PC-3 (cell line): ENCODE measurements around the gene C6orf47. TPM values are rescaled to one million over a fixed set of nuclear protein-coding genes. Genes with fewer than 3 reads are reported as not detected.

Source experiments
- ATAC-seq: fragments of 200-7000 bp; cut with Tn5 transposase; 2 replicates; pipeline ENCODE4 v1.9.1; 2020; ENCODE audit warnings: mild to moderate bottlenecking, moderate library complexity
- BruUV-seq: library from RNA; stranded (reverse); fragments of 400-500 nt; replicated peaks from 2 replicates; lab custom pipeline; 2021; lab: Mats Ljungman, UMichigan
- CTCF ChIA-PET: fragments of 300-600 bp; sonication (Branson Sonifier 250); formaldehyde crosslinking; loops from one replicate; lab custom pipeline; 2022; ENCODE audit warnings: antibody characterized with exemption; lab: Charles Lee
- POLR2A ChIA-PET: fragments of 300-600 bp; sonication (Branson Sonifier 250); formaldehyde crosslinking; loops from one replicate; lab custom pipeline; 2022; ENCODE audit warnings: antibody characterized with exemption; ENCODE audit not compliant: unreplicated experiment; lab: Charles Lee
- DNase-seq: peaks from one replicate; pipeline ENCODE4 v3.0.0-alpha.2; 2015
- H2AFZ ChIP-seq: fragments of 300-600 bp; sonication (generic); 2 replicates; pipeline ENCODE4 v1.6.0; 2016; ENCODE audit warnings: antibody characterized with exemption, low read length
- H3F3A ChIP-seq: fragments of 300-600 bp; sonication (generic); one replicate; pipeline ENCODE4 v1.6.0; 2017; ENCODE audit warnings: antibody characterized with exemption, low read length, control low read depth, mild to moderate bottlenecking; ENCODE audit not compliant: unreplicated experiment
- H3K27ac ChIP-seq: fragments of 300-600 bp; sonication (generic); 2 replicates; pipeline ENCODE4 v1.5.1; 2016; ENCODE audit warnings: mild to moderate bottlenecking, low read length
- H3K27me3 ChIP-seq: fragments of 300-600 bp; sonication (generic); 2 replicates; pipeline ENCODE4 v1.6.1; 2016; ENCODE audit warnings: low read length, mixed read lengths
- H3K36me3 ChIP-seq: fragments of 300-600 bp; sonication (generic); 2 replicates; pipeline ENCODE4 v1.6.1; 2016; ENCODE audit warnings: low read depth, mixed run types, low read length, mixed read lengths
- H3K4me1 ChIP-seq: fragments of 300-600 bp; sonication (generic); 2 replicates; pipeline ENCODE4 v1.5.1; 2016; ENCODE audit warnings: low read length; ENCODE audit not compliant: insufficient read depth
- H3K4me2 ChIP-seq: fragments of 300-600 bp; sonication (generic); 2 replicates; pipeline ENCODE4 v1.6.0; 2016; ENCODE audit warnings: low read length
- H3K4me3 ChIP-seq: fragments of 300-600 bp; sonication (generic); 2 replicates; pipeline ENCODE4 v1.5.1; 2016; ENCODE audit warnings: mild to moderate bottlenecking, low read length, mixed read lengths
- H3K79me2 ChIP-seq: fragments of 300-600 bp; sonication (generic); 2 replicates; pipeline ENCODE4 v1.6.1; 2017; ENCODE audit warnings: low read length, mixed read lengths
- H3K9ac ChIP-seq: fragments of 300-600 bp; sonication (generic); 2 replicates; pipeline ENCODE4 v1.6.0; 2016; ENCODE audit warnings: mild to moderate bottlenecking, low read length
- H3K9me2 ChIP-seq: fragments of 300-600 bp; sonication (generic); replicated peaks from 2 replicates; pipeline ENCODE4 v1.6.1; 2016; ENCODE audit warnings: mixed run types, low read length, mixed read lengths
- H3K9me3 ChIP-seq: fragments of 300-600 bp; sonication (generic); 2 replicates; pipeline ENCODE4 v1.6.1; 2016; ENCODE audit warnings: low read length, mixed read lengths
- H4K20me1 ChIP-seq: fragments of 300-600 bp; sonication (generic); 2 replicates; pipeline ENCODE4 v1.6.1; 2016; ENCODE audit warnings: low read length, mixed read lengths
- CTCF ChIP-seq: fragments of 300-600 bp; sonication (generic); conservative IDR thresholded peaks from 2 replicates; pipeline ENCODE4 v1.5.1; 2017; ENCODE audit warnings: antibody characterized with exemption, low read depth, mild to moderate bottlenecking, low read length
- EZH2 ChIP-seq: fragments of 300-600 bp; sonication (generic); IDR thresholded peaks from one replicate; pipeline ENCODE4 v1.6.1; 2017; ENCODE audit warnings: antibody characterized with exemption, mild to moderate bottlenecking, low read length; ENCODE audit not compliant: unreplicated experiment
- EZH2phosphoT487 ChIP-seq: fragments of 300-600 bp; sonication (generic); IDR thresholded peaks from 2 replicates; pipeline ENCODE4 v1.6.1; 2018; ENCODE audit warnings: mild to moderate bottlenecking, antibody characterized with exemption, low read length, borderline replicate concordance
- intact Hi-C: fragments of 100-400 bp; cut with micrococcal nuclease; formaldehyde crosslinking; loops from 2 replicates; pipeline ENCODE4 v1.9.0; 2023
- total RNA-seq: library from RNA; depleted of rRNA; stranded (reverse); fragments of >200 nt; gene quantifications from 2 replicates; pipeline ENCODE4 v1.2.3, GENCODE V29; 2014

The C6orf47 gene
- total RNA-seq, 1 experiment from 2014 or later: 26.3 TPM

DNA sequence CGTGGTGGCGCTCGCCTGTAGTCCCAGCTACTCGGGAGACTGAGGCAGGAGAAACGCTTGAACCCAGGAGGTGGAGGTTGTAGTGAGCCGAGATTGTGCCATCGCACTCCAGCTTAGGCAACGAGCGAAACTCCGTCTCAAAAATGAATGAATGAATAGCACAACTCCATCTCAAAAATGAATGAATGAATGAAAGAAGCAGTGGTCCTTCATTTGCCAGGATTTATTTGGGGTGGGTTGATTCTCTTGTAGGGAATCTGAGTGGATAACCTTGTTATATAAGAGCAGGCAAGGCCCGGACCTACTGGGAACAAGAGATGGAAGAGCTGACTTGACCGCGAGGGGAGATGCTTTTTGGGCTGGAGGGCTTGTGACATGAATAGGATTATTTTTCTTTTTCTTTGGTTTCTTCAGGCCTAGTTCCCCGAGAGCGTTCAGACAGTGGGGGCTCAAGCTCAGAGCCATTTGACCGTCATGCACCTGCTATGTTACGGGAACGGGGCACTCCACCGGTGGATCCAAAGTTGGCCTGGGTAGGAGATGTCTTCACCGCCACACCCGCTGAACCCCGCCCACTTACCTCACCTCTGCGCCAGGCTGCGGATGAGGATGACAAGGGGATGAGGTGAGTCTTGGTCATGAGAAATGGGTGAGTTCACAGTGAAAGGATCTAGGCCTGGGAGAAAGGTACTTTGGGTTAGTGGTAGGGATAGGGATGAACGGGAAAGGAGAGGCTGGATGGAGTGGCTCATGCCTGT, 30.2 kb downstream of the C6orf47 start:
- Histone ChIP-seq H3F3A (no peaks in the 10 kb centered on the region), H3K27ac (no peak overlapping the region), H3K9me2 (no peaks in the 10 kb centered on the region), H3K9ac (no peak overlapping the region), H3K79me2 (peaks cover 6% of the 10 kb centered on the region; the same call in 1 of the 2 replicates), H3K4me1 (no peaks in the 10 kb centered on the region), H4K20me1 (peaks cover 3% of the 10 kb centered on the region; the same call in 1 of the 2 replicates), H3K4me3 (no peak overlapping the region), H2AFZ (no peak overlapping the region), H3K27me3 (no peaks in the 10 kb centered on the region), H3K9me3 (no peaks in the 10 kb centered on the region), H3K36me3 (peaks cover 93% of the 10 kb centered on the region), H3K4me2 (no peak overlapping the region)
- ChIA-PET POLR2A (no interaction called here), CTCF (no interaction called here)
- intact Hi-C loops: no loop called here
- DNase-seq: no peak
- TF ChIP-seq EZH2: no peak
- no peak for TF ChIP-seq CTCF
- no peak for TF ChIP-seq EZH2phosphoT487
- no peak for ATAC-seq
- BruUV-seq: no TSS peak

DNA sequence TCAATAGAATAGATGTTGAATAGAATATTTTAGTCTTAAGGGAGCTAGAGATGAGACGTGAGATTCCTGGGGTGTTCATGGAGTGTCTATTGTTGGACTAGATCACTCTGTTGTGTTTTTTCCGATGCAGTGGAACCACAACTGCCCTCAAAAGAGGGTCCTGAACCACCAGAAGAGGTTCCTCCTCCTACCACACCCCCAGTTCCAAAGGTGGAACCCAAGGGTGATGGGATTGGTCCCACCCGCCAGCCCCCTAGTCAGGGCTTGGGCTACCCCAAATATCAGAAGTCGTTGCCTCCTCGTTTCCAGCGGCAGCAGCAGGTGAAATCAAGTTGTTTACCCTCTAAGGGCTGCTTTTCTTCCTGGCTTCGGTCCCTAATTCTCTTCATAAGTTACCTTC, 31.6 kb downstream of the C6orf47 start:
- Histone ChIP-seq H3F3A (no peaks in the 10 kb centered on the region), H3K9ac (no peak overlapping the region), H3K9me3 (no peaks in the 10 kb centered on the region), H3K27ac (no peak overlapping the region), H3K36me3 (peaks cover 92% of the 10 kb centered on the region), H3K4me3 (no peak overlapping the region), H3K4me2 (no peak overlapping the region), H3K27me3 (no peaks in the 10 kb centered on the region), H3K9me2 (no peaks in the 10 kb centered on the region), H3K79me2 (peaks cover 18% of the 10 kb centered on the region), H4K20me1 (peaks cover 6% of the 10 kb centered on the region), H2AFZ (no peak overlapping the region), H3K4me1 (no peaks in the 10 kb centered on the region)
- DNase-seq: no peak
- intact Hi-C loops: no loop called here
- no peak for ATAC-seq
- BruUV-seq: no TSS peak
- TF ChIP-seq EZH2phosphoT487: no peak
- POLR2A ChIA-PET: no interaction called here
- CTCF ChIA-PET: no interaction called here

- TF ChIP-seq CTCF (no peak), EZH2phosphoT487 (no peak), EZH2 (no peak)
- H3K79me2 ChIP-seq: peaks cover 30% of the 10 kb centered on the region
- intact Hi-C loops: no loop called here
- no peak overlapping the region for H3K27ac ChIP-seq
- no peaks in the 10 kb centered on the region for H3K9me2 ChIP-seq
- no peak overlapping the region for H3K4me3 ChIP-seq
- no peak overlapping the region for H3K4me2 ChIP-seq
- POLR2A ChIA-PET: no interaction called here
- peaks cover 14% of the 10 kb centered on the region for H4K20me1 ChIP-seq
- ATAC-seq (no peak), DNase-seq (no peak)
- H3K9ac ChIP-seq: no peak overlapping the region
- H3K9me3 ChIP-seq: no peaks in the 10 kb centered on the region
- H3K27me3 ChIP-seq: no peaks in the 10 kb centered on the region
- BruUV-seq: no TSS peak
- H2AFZ ChIP-seq: no peak overlapping the region
- H3F3A ChIP-seq: no peaks in the 10 kb centered on the region
- H3K4me1 ChIP-seq: peaks cover 3% of the 10 kb centered on the region
- H3K36me3 ChIP-seq: peaks cover 91% of the 10 kb centered on the region
- CTCF ChIA-PET: no interaction called here
Measured at GRCh38 chr6:31627690-31628287, 32.8 kb downstream of the C6orf47 start.
